Measurements from ENCODE around the gene ZKSCAN1.
"Not testable (repeated sequence)": the region's sequence is repeated elsewhere in the genome, so short reads cannot be mapped to it uniquely, and the experiment has no call there.

ZKSCAN1 gene

DNA sequence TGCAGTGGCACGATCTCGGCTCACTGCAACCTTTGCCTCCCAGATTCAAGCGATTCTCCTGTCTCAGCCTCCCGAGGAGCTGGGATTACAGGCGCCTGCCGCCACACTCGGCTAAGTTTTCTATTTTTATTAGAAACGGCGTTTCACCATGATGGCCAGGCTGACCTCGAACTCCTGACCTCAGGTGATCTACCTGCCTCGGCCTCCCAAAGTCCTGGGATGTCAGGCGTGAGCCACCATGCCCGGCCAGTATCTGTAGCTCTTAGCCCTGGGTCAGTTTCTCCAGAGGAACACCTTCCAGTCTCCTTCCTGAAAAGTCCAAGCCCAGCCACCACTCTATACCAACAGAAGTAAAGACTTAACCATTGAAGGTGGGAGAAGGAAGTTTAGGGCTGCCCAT is 15.2 kb upstream of the ZKSCAN1 start:
- no peaks in the 10 kb centered on the region for H3K4me1 ChIP-seq (ENCODE audit: control insufficient read depth, insufficient read depth, low read length)
- no peak overlapping the region for H3K27ac ChIP-seq (ENCODE audit: low read length)
- H3K9me3 ChIP-seq (ENCODE audit: control insufficient read depth, insufficient read depth, low read length) = no peaks in the 10 kb centered on the region
- H3K27me3 ChIP-seq (ENCODE audit: control insufficient read depth, insufficient read depth, low read length) = no peaks in the 10 kb centered on the region
- no peak for DNase-seq (ENCODE audit: low read depth, low spot score)
- H3K36me3 ChIP-seq (ENCODE audit: control insufficient read depth, insufficient read depth, low read length) = no peaks in the 10 kb centered on the region
- H3K4me3 ChIP-seq (ENCODE audit: low read length) = no peak overlapping the region
- no CpG with 5 or more reads among the region's 13 CpGs for WGBS (ENCODE audit: insufficient coverage, insufficient read length)

DNA sequence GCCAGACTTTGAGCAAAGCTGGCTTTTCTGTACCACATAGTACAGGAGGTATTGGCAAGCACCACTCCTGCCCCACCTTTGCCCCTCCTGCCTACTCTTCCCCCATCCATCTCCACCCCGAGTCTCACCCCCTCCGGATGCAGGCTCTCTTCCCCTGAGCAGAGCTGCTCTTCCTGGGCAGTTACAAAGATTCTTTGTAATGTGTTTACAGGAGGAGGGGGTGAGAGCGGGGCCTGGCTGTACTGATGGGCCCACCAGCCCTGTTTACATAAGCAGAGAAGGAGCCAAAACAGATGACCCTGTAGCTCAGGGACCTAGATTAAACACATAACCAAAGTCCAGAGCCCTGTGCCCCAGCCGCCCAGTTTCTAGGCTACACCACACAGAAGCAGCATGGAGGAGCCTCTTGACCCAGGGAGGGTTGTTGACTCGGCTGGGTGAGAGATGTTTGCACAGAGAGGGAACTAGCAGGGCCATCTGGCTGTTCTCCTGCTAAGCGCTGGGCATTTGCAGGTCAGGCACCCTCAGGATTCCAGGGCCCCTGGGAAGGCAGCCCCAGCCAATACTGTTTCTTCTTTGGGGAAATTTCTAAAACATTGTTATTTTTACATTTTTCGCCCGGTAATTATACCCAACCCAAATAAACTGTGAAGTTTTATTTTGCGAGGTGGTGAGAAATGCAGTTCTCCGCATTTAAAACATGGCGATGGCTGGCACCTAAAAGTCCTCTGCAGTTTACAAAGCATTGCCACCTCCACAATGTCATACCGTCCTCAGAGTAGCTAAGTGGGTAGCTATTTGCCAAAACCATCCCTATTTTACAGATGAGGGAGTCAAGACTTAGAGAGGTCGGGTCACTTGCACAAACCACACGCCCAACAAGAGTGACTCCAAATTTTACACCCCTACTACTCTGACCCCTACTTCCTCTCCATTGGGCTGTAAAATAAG is 11.4 kb upstream of the ZKSCAN1 start:
- H3K27ac ChIP-seq (ENCODE audit: low read length) = no peak overlapping the region

GRCh38 chr7:100007887-100008286 is 7.5 kb upstream of the ZKSCAN1 start:
- H3K36me3 ChIP-seq (ENCODE audit: control insufficient read depth, insufficient read depth, low read length) = no peaks in the 10 kb centered on the region
- DNase-seq (ENCODE audit: low read depth, low spot score) = no peak
- no peaks in the 10 kb centered on the region for H3K4me1 ChIP-seq (ENCODE audit: control insufficient read depth, insufficient read depth, low read length)
- H3K9me3 ChIP-seq (ENCODE audit: control insufficient read depth, insufficient read depth, low read length) = no peaks in the 10 kb centered on the region
- no peaks in the 10 kb centered on the region for H3K27me3 ChIP-seq (ENCODE audit: control insufficient read depth, insufficient read depth, low read length)
- no peak overlapping the region for H3K27ac ChIP-seq (ENCODE audit: low read length)
- WGBS (ENCODE audit: insufficient coverage, insufficient read length) = no CpG with 5 or more reads among the region's 3 CpGs
- no peak overlapping the region for H3K4me3 ChIP-seq (ENCODE audit: low read length)

More for the DNA sequence above, 11.4 kb upstream of the ZKSCAN1 start:
- no CpG with 5 or more reads among the region's 14 CpGs for WGBS (ENCODE audit: insufficient coverage, insufficient read length)
- no peak overlapping the region for H3K4me3 ChIP-seq (ENCODE audit: low read length)
- H3K36me3 ChIP-seq (ENCODE audit: control insufficient read depth, insufficient read depth, low read length) = no peaks in the 10 kb centered on the region
- H3K9me3 ChIP-seq (ENCODE audit: control insufficient read depth, insufficient read depth, low read length) = no peaks in the 10 kb centered on the region
- no peaks in the 10 kb centered on the region for H3K27me3 ChIP-seq (ENCODE audit: control insufficient read depth, insufficient read depth, low read length)
- no peaks in the 10 kb centered on the region for H3K4me1 ChIP-seq (ENCODE audit: control insufficient read depth, insufficient read depth, low read length)
- DNase-seq (ENCODE audit: low read depth, low spot score) = no peak

DNA sequence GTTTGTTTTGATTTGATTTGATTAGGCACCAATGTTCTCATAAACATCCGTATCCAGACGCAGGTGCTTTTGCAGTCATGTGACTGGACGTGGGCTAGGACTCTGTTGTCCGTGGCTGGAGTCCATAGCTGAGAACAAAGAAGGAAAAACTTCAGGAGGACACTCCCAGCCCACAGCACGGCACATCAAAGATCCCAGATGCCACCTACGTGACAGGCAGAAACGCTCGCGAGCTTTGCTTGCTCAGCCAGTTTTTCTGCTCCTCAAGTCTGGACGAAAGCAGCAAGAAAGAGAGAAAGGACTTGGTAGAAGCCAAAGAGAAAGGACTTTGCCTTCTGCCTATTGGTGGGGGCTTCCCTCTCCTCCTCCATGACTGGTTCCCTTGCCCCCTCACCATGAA is 6.9 kb upstream of the ZKSCAN1 start:
- no CpG with 5 or more reads among the region's 10 CpGs for WGBS (ENCODE audit: insufficient coverage, insufficient read length)
- Histone ChIP-seq H3K4me3 (ENCODE audit: low read length) (no peak overlapping the region), H3K27ac (ENCODE audit: low read length) (no peak overlapping the region), H3K9me3 (ENCODE audit: control insufficient read depth, insufficient read depth, low read length) (no peaks in the 10 kb centered on the region), H3K36me3 (ENCODE audit: control insufficient read depth, insufficient read depth, low read length) (no peaks in the 10 kb centered on the region), H3K27me3 (ENCODE audit: control insufficient read depth, insufficient read depth, low read length) (no peaks in the 10 kb centered on the region), H3K4me1 (ENCODE audit: control insufficient read depth, insufficient read depth, low read length) (no peaks in the 10 kb centered on the region)
- DNase-seq (ENCODE audit: low read depth, low spot score) = no peak

GRCh38 chr7:100009952-100010351 is 5.4 kb upstream of the ZKSCAN1 start:
- DNase-seq (ENCODE audit: low read depth, low spot score); H3K27ac ChIP-seq (ENCODE audit: low read length); H3K4me3 ChIP-seq (ENCODE audit: low read length); H3K4me1 ChIP-seq (ENCODE audit: control insufficient read depth, insufficient read depth, low read length); H3K27me3 ChIP-seq (ENCODE audit: control insufficient read depth, insufficient read depth, low read length); H3K36me3 ChIP-seq (ENCODE audit: control insufficient read depth, insufficient read depth, low read length); H3K9me3 ChIP-seq (ENCODE audit: control insufficient read depth, insufficient read depth, low read length): not testable (repeated sequence)
- WGBS (ENCODE audit: insufficient coverage, insufficient read length) = no CpG with 5 or more reads among the region's 8 CpGs

DNA sequence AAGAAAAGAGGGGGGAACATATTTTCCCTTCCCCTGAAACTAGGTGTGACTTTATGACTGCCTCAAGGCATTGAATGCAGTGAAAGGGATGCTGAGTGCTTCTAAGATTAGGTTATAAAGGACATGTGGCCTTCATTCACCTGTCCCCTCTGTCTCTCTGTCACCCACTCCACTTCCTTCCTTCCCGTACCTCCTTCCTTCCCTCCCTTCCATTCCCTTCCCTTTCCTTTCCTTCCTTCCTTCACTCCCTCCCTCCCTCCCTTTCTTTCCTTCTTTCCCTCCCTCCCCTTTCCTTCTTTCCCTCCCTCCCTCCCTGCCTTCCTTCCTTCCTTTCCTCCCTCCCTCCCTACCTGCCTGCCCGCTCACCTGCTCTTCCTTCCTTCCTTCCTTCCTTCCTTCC is 4.5 kb upstream of the ZKSCAN1 start:
- Histone ChIP-seq H3K36me3 (ENCODE audit: control insufficient read depth, insufficient read depth, low read length) (no peaks in the 10 kb centered on the region), H3K9me3 (ENCODE audit: control insufficient read depth, insufficient read depth, low read length) (no peaks in the 10 kb centered on the region), H3K27ac (ENCODE audit: low read length) (no peak overlapping the region), H3K4me3 (ENCODE audit: low read length) (no peak overlapping the region), H3K4me1 (ENCODE audit: control insufficient read depth, insufficient read depth, low read length) (no peaks in the 10 kb centered on the region), H3K27me3 (ENCODE audit: control insufficient read depth, insufficient read depth, low read length) (no peaks in the 10 kb centered on the region)
- 100% methylated on average over 1 of the region's 2 CpGs for WGBS (ENCODE audit: insufficient coverage, insufficient read length)
- DNase-seq (ENCODE audit: low read depth, low spot score) = no peak

DNA sequence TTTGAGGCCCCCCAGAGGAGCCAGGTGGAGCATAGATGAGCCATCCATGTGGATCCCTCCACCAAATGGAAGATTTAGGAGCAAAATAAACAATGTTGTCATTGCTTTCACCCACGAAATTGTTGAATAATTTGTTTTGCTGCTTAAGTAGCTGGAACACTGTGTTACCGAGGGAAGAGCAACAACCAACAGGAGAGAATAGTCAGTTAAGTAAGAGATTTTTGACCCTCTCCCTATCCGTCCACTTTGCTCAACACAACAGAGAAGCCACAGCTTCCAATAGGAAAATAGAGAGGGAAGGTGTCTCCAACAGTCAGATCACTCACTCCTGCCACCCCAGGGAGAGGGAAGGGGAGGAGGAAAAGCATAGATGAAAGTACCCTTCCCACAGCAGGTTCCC is 3.9 kb upstream of the ZKSCAN1 start:
- no peak for DNase-seq (ENCODE audit: low read depth, low spot score)
- WGBS (ENCODE audit: insufficient coverage, insufficient read length) = no CpG with 5 or more reads among the region's 3 CpGs
- Histone ChIP-seq H3K4me1 (ENCODE audit: control insufficient read depth, insufficient read depth, low read length) (no peaks in the 10 kb centered on the region), H3K27ac (ENCODE audit: low read length) (no peak overlapping the region), H3K9me3 (ENCODE audit: control insufficient read depth, insufficient read depth, low read length) (no peaks in the 10 kb centered on the region), H3K27me3 (ENCODE audit: control insufficient read depth, insufficient read depth, low read length) (no peaks in the 10 kb centered on the region), H3K36me3 (ENCODE audit: control insufficient read depth, insufficient read depth, low read length) (no peaks in the 10 kb centered on the region), H3K4me3 (ENCODE audit: low read length) (no peak overlapping the region)

- not testable (repeated sequence) for H3K36me3 ChIP-seq (ENCODE audit: control insufficient read depth, insufficient read depth, low read length); H3K9me3 ChIP-seq (ENCODE audit: control insufficient read depth, insufficient read depth, low read length); H3K27me3 ChIP-seq (ENCODE audit: control insufficient read depth, insufficient read depth, low read length); DNase-seq (ENCODE audit: low read depth, low spot score); H3K4me1 ChIP-seq (ENCODE audit: control insufficient read depth, insufficient read depth, low read length); H3K4me3 ChIP-seq (ENCODE audit: low read length); H3K27ac ChIP-seq (ENCODE audit: low read length)
- WGBS (ENCODE audit: insufficient coverage, insufficient read length) = no CpG with 5 or more reads among the region's 14 CpGs
Observed at GRCh38 chr7:100012385-100013327, 2.7 kb upstream of the ZKSCAN1 start.

- H3K4me1 ChIP-seq (ENCODE audit: control insufficient read depth, insufficient read depth, low read length) = no peaks in the 10 kb centered on the region
- no peak overlapping the region for H3K4me3 ChIP-seq (ENCODE audit: low read length)
- no peaks in the 10 kb centered on the region for H3K36me3 ChIP-seq (ENCODE audit: control insufficient read depth, insufficient read depth, low read length)
- DNase-seq (ENCODE audit: low read depth, low spot score) = no peak
- WGBS (ENCODE audit: insufficient coverage, insufficient read length) = no CpG with 5 or more reads among the region's 3 CpGs
- no peaks in the 10 kb centered on the region for H3K9me3 ChIP-seq (ENCODE audit: control insufficient read depth, insufficient read depth, low read length)
- H3K27ac ChIP-seq (ENCODE audit: low read length) = no peak overlapping the region
- H3K27me3 ChIP-seq (ENCODE audit: control insufficient read depth, insufficient read depth, low read length) = no peaks in the 10 kb centered on the region
Observed at GRCh38 chr7:100013328-100013676, 2.1 kb upstream of the ZKSCAN1 start.

DNA sequence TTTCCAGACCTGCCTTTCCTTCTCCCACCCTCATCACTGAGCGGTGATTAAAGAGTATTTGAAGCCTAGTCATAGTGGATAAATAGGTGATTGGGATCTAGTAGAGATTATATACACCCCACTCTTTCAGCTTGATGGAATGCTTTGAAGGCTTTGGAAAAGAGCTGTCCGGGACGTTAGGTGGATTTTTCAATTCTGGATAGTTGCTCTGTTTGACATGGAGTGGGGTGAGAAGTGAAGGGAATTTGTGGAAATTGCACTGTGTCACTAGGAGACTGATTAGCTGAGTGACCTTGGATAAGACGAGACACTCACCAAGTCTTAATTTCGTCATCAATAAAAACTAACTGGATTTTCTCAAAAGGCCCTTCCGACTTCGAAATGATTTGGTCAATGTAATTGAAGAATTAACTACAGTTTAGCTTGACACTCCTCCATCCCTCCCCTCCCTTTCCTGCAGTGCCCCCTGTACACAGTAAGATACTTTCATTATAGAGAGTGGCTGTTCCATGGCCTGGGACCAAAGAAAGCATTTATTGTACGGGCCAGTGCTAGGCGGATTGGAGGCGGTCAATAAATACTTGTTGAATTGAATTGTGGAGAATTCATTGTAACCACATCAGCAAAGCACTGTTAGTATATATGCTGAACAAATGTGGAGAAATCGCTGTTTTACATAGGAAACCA is 962 bp downstream of the ZKSCAN1 start:
- no peak for DNase-seq (ENCODE audit: low read depth, low spot score)
- H3K4me3 ChIP-seq (ENCODE audit: low read length) = peak overlapping the region; percentile 78; the same call in 1 of the 2 replicates
- WGBS (ENCODE audit: insufficient coverage, insufficient read length) = no CpG with 5 or more reads among the region's 11 CpGs

More for the DNA sequence above, 962 bp downstream of the ZKSCAN1 start:
- no peaks in the 10 kb centered on the region for H3K36me3 ChIP-seq (ENCODE audit: control insufficient read depth, insufficient read depth, low read length)
- no peaks in the 10 kb centered on the region for H3K27me3 ChIP-seq (ENCODE audit: control insufficient read depth, insufficient read depth, low read length)
- no peaks in the 10 kb centered on the region for H3K9me3 ChIP-seq (ENCODE audit: control insufficient read depth, insufficient read depth, low read length)
- no peaks in the 10 kb centered on the region for H3K4me1 ChIP-seq (ENCODE audit: control insufficient read depth, insufficient read depth, low read length)
- no peak overlapping the region for H3K27ac ChIP-seq (ENCODE audit: low read length)

Data from iPS DF 6.9 (cell line).